ENCODE results near the gene CAMK1D.

DNA sequence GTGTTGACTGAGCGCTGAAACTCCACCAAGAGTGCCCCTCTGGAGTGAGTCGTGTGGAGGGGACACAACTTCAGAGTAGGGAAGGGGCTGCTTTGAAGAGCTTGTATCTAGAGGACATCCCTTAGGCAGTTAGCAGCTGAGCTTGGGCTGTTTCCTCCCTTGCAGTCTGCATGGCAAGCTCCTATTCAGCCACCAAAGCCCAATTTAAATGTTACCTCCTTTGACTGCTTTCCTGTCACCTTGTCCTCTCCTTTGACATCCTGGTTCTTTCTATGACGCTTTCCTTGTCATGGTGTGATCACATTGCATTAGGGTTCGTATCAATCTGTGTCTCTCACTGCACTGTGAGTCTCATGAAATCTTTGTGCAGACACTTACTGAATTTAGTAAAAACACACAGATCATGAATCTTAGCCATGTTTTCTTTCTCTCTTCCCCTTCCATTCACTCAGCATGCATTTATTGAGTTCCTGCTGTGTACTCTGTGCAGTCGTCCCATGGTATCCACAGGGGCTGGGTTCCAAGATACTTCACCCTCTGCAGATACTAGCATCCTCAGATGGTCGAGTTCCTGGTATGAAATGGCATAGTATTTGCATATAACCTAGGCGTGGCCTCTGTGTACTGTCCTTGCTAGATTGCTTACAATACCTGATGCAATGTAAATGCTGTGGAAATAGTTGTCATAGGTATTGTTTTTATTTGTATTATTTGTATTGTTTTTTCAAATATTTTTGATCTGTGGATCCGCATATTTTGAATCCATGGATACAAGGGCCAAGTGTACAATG lies 423.6 kb downstream of the CAMK1D start:
- TF ChIP-seq, protein P1, sequence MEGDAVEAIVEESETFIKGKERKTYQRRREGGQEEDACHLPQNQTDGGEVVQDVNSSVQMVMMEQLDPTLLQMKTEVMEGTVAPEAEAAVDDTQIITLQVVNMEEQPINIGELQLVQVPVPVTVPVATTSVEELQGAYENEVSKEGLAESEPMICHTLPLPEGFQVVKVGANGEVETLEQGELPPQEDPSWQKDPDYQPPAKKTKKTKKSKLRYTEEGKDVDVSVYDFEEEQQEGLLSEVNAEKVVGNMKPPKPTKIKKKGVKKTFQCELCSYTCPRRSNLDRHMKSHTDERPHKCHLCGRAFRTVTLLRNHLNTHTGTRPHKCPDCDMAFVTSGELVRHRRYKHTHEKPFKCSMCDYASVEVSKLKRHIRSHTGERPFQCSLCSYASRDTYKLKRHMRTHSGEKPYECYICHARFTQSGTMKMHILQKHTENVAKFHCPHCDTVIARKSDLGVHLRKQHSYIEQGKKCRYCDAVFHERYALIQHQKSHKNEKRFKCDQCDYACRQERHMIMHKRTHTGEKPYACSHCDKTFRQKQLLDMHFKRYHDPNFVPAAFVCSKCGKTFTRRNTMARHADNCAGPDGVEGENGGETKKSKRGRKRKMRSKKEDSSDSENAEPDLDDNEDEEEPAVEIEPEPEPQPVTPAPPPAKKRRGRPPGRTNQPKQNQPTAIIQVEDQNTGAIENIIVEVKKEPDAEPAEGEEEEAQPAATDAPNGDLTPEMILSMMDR (IDR thresholded peaks at IDR 0.05; ENCODE audit: low read length): no peak
- no peak for TF ChIP-seq EZH2 (IDR thresholded peaks at IDR 0.05; ENCODE audit: borderline replicate concordance, low read length)
